GM18508 (cell line): ENCODE measurements around the gene ARMS2.

Experiments used
- ATAC-seq: cut with Tn5 transposase; IDR thresholded peaks from one replicate; pipeline ENCODE4 v1.9.1; 2021; ENCODE audit warnings: moderate number of reproducible peaks; ENCODE audit not compliant: insufficient read depth, unreplicated experiment

ARMS2 gene

DNA sequence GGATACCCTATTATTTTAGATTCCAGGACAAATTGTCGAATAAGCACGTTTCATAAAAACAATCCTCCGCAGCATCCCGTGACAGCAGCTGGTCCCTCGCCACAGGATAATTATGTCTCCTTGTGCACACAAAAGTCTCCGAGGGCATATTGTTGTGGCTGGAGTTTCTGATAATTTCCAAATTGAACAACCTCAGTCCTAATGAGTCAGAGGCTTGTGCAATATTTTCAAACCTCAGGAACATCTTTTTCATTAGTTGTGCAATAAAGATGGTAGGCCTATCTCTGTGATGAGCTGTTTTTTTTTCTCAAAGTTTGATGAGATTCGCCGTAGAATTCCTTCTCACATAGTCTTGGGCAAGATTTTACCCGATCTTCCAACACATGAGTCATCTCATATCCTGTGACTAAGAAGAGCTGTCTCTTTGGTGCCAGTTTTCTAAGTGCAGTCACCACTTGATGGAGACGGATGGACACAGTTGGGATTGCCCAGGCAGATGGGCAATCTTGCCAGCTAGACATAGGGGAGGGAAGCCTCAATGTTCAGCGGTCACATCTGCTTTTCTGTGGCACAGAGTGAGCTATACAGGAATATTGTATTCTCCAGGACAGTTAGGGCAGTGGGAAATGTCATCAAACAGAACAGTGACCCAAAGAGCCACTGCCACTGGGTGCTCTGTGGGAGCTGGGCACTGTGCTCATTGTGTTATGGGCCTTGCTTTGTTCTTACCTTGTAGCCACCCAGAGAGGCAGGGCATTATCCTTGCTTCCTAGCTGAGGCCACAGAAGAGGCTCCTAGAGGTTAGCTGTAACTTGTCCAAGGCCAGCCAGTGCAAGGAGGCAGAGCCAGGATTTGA lies 14.7 kb downstream of the ARMS2 start:
- ATAC-seq, result no peak

DNA sequence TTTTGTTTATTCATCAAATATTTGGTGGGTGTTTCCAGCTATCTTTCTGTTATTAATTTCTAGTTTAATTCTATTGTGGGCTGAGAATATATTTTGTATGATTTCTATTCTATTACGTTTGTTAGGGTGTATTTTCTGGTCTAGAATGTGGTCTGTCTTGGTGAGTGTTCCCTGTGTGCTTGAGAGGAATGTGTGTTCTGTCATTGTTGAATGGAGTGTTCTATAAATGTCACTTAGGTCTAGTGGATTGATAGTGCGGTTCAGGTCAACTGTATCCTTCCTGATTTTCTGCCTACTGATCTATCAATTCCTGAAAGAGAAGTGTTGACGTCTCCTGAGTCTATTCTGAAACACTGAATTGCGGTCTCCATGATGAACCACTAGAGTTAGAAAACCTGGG lies 15.4 kb downstream of the ARMS2 start:
- ATAC-seq, result no peak

DNA sequence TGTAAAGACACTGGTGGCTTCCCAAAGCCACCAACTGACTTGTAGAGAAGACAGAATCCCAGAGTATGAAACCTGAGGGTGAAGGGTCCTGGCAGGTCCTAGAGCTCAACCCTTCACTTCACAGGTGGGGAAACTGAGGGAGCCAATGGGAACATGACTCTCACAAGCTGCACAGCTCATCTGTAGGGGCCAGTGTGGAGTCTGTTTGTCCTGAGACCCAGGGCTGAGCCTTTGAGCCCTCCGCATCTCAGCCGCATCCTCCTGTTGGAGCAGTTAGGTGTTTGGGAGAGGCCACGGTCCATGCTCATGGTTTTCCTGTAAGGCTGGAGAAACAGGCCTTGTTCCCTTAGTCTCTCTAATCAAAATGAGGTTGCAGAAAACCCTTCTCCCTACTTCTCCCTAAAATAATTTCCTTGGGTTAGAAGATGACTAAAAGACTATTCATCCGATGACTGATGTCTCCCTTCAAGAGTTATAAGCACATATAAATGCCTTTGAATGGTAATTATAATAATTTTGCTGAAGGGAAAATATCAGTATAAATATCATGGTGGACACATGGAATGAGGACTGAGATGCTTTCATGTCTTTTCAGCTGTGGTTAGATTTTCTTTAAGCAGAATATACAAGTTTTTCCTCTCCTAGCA lies 17.2 kb downstream of the ARMS2 start:
- no peak for ATAC-seq

DNA sequence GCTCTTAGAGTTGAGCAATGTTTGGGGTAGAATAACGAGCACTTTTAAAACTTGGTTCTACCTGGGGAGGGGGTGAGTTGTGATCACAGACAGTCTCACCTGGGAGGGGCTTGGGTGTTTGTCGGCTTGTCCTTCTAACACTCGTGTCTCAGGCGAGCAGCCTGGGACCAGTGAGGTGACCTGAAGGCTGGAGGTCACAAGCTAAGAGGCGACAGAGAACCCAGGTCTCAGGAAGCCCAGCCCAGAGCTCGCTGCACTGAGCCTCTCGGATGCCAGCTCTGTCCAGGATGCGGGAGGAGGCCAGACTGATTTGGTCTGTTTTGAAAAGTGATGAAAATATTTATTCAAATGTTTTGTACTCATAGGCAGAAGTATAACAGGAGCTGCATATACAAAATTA lies 18.7 kb downstream of the ARMS2 start:
- no peak for ATAC-seq

DNA sequence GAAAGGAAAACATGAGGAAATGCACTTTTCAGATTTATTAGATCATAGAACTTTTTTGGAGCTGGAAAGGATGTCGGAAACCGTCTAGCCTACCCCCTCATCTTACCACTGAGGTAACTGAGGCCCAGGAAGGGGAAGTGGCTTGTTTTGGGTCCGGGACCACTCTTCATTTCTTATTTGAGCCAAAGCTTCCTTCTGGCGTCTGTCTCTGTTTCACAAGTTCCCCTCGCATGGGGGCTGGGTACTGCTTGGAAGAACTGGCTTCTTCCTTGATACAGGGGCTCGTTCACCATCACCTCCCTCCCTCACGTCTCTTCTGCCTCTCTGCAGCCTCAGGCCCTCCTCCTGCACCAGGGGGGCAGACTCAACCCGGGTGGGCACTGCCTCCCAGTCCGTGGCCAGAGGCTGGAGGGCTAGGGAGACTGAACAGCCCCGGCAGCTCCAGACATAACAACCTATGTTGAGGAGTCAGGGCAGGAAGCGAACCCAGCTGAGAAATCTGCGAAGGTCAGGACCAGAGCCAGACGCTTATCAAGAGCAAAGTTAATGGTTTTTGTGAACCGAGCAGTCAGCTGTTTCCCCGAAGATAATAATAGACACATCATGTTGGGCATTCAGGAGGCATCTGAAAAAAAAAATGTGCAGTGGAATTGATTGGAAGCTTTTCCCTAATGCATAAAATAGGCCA lies 19.8 kb downstream of the ARMS2 start:
- no peak for ATAC-seq

DNA sequence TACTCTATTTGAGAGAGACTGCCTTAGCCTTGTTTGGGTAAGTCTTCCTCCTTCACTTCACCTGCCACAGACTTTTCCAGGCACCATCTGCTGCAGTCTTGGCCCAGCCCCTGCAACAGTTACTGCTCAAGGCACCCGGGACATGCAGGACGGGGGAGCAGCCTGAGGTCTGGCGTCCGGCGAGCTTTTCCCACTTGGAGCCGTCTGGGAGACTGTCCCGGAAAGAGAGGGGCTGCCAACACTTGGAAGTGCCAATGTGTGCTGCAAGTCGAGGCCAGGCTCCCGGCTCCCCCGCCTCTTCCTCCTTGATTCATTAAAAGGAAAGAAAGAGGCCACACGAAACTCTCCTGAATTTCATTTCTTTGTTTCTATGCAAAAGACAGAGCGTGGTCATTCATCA lies 20.6 kb downstream of the ARMS2 start:
- no peak for ATAC-seq

DNA sequence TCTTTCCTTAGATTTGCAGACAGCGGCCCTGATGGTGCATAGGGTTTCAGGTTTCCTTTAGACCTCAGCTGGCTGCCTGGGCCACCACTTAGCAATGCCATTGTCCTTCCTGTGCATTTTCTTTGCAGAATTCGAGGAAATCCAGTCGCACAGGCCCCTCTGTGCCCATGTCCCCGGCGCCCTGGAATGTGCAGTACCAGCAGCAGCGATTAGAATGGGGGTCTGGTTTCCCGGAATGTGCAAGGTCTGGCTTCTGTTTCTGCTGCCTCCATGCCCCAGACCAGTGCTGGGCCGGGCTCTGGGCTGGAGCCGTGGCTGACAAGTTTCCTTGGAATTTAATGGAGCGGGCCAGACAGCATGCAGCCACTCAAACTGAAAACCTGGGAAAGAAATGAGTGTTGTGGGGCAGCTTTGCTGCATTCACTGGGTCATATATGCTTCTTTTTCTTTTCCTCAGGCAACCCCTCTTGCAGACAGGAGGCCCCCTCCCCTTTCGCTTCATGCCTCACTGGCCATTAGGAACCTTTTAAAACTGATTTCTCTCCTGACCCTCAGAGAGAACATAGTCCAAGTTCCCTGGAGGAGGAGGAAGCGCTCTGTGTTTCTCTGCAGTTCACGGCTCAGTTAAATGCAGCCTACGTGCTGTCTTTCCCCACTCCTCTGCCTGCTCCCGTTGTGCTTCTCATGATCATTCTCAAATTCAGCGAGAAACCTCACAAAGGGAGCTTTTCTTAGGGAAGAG lies 21.3 kb downstream of the ARMS2 start:
- no peak for ATAC-seq

DNA sequence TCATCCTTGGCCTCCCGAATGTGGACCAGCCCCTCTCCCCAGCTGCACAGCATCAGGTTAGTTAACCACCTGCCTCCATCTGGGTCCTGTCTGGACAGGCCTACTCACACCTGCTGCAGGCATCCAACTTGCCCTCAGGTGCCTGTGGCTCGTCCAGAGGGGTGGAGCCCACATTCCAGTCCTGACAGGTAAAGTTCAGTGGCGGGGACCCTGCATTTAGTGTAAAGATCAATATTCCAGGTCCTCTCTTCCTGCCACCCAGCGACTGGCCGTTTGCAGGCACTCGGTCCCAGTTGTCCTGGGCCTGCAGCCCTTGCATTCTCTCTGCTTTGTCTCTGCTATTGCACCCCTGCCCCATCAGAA lies 21.9 kb downstream of the ARMS2 start:
- ATAC-seq, result no peak

DNA sequence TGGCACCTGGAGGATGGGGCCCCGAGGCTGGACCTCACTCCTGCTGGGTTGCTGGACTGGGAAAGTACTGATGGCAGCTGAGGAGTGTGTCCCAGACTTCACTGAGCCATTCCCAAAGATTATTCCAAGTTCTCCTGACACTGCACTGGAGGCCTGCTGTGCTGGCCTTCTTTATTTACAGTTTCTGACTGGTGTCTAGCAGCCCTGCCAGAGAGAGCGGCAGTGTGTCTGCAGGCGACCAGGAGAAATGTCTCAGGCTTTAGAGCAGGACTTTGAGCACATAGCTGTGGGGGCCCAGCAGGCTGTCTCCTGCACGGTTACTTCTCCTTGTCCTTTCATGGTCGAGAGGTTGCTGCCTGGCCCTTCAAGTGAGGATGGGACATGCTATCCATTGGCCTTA lies 23.0 kb downstream of the ARMS2 start:
- no peak for ATAC-seq

DNA sequence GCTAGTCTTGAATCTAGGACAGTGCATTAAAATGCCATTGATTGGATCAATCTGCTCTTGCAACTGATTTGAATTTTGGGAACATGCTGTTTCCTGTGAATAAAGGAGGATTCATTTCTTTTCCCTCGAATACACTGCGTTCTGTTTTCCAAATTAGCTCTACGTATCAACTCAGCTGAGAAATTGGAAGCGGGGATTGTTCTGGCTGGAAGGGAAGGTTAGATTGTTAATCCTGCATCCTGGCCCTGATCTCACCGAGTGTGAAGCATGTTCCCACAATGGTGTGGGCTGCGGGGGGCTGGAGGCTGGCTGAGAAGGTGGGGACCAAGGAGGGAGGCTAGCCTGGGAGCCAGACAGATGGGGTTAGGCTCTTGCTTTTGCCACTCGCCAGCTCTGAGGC lies 24.5 kb downstream of the ARMS2 start:
- ATAC-seq, result no peak

DNA sequence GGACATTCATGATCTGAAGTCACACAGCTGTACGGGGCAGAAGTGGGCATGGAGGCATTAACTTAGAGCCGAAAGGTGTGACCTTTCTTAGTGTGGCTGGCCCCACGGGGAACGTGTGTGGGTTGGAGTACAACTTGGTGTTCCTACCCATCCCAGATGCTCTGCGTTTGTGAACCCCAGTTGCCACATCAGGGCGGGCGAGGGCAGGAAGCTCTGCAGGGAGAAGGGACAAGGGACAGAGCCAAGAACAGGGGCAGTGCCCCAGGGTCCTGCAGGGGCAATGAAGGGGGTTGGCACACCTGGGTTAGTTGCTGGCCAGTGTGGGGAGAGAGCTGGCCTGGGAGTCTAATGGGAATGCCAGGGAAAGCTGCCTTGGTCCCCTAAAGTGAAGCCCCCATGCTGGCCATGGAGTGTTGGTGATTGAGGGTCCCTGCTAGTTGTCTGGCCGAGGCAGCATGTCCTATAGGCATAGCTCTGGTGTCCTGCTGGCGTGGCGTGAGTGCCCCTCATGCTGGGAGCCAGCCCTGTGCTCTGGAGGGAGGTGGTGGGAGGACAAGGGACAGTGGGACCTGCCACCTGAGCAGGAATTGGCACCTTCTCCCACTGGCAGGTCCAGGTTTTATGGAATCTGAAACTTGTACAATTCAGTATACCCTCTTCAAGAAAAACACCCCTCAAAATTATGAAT lies 25.8 kb downstream of the ARMS2 start:
- no peak for ATAC-seq

DNA sequence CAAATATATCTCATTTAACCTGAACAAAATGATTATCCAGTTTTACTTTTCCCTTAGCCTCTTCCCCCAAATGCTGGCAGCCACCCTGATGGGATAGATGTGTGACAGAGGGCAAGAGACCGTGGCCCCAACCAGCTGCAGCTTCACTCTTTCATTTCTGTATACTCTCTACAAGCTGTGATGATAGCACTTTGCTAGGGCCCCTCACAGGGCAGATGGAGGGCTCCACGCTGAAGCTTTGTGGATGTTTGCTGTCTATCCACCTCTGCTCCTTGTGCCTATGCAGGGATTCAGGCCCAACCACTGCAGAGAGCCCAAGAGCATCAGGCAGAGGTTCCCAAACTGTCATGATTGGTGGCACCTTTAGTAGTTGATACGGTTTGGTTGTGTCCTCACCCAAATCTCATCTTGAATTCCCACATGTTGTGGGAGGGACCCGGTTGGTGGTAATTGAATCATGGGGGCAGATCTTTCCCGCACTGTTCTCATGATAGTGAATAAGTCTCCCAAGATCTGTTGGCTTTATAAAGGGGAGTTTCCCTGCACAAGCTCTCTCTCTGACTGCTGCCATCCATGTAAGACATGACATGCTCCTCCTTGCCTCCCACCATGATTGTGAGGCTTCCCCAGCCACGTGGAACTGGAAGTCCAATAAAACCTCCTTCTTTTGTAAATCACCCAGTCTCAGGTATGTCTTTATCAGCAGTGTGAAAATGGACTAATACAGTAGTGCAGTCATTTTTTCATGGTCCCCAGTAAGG lies 27.0 kb downstream of the ARMS2 start:
- no peak for ATAC-seq

DNA sequence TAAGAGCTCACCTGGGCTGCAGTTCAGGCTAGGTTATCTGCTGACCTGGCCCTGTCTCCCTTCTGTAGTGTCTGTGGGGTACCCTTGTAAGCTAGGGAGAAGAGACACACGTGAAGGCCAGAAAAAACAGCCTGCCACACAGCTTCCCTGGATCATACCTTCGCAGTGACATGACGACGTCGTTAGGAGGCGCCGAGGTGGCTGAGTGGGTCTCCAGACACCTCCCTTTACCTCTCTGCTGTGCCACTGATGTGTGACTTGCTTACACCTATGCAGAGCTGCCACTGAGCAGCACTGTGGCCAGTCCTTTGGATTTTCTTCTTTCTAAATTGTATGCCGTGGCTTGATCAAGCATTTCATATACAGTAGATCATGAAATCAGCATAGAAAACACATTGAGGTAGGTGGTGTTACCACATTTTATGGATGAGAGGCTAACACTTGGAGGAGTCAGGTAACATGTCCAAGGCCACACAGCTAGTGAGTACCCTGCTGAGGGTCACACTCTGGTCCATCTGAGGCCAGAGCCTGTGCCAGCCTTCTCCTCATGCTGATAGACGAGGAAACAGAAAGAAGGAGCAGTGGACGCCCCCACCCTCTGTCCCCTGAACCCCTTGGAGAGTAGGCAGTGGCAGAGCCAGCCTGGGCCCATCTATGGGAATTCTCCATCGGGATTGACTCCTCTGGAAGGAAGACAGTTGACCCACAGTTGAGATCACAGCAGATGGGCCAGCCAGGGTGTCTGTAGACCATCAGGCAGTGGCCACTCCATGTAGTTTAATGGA lies 30.0 kb downstream of the ARMS2 start:
- no peak for ATAC-seq

DNA sequence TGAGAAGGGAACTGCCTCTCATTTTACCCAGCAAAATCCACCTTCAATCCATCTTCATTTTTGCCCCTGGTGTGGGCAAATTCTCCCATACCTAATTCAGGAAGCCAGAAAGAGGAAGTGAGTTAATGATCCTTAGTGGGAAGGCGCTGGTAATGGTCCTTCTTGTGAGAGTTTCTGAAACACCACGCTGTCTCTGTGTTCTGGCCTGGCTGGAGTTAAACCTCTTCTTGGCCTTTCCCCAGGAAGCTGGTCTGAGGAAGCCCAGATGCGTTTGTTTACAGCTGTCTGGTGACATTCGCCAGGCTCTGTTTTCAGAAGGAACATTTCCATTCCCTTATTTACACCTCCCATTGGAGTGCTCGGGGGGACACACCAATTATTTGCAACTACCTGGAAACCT lies 31.2 kb downstream of the ARMS2 start:
- no peak for ATAC-seq

DNA sequence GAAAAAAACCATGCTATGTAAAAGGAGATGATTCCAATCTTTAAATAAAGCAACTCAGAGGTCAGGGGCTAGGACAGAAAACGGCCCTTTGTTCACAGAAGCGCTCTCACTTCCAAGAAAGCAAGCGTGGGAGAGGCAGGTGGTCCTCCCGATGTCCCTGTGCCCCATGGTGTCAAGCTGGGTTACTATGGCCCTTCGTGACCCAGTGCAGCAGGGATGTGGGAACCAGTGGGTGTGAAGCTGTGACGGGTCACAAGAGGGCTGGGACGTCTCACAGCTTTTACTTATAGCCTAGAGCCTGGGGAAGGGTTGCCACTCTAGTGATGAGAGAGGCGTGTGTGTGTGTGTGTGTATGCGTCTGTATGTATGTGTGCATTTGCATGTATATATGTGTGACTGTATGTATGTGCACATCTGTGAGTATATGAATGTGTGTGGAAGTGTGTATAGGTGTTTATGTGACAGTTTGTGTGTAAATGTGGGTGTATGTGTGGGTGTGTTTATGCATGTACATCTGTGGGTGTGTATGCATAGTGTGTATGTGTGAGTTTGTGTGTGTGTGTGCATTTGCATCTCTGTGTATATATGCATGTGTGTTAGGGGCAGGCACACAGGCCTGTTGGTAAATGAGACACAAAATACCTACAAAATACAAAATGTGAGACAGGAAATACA lies 32.1 kb downstream of the ARMS2 start:
- ATAC-seq, result no peak

DNA sequence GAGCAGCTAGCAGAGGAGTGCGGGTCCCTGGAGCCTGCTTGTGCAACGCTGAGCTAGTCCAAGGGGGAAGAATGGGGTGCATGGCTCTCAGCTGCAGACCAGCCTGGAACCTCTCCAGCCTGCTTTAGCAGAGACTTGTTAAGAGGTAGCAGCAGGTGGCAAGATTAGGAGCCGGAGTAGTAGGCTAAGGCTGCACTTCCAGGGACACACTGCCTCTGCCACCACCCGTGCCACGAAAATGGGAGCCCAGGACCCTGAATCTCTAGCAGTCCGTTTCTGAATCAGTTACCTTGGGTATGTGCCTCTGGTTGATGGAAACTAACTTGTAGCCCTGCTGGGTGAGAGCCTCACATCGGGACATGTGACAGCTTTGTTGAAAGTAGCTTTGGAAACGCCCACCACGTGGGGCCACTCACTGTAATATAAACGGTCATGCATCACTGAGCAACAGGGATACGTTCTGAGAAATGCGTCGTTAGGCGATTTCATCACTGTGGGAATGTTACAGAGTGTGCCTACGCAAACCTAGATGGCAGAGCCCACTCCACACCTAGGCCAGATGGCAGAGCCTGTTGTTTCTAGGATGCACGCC lies 32.8 kb downstream of the ARMS2 start:
- no peak for ATAC-seq

DNA sequence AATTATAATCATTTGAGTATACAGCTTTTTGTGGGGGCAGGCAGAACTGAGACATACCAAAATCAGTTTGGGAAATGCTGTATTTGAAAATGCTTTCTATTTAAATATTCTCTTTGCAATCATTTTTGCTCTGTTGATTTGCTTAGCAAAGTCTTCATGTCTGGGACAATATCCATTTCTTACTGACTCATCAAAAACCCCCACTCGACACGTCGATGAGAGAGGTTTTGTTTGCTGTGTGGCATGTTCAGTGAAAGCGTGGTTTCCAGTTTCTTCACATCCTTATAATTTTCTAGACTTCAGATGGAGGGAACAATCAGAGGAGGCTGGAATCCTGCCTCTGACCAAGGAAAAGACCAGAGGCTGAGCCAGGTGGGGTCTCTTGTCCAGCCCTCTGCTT lies 35.8 kb downstream of the ARMS2 start:
- ATAC-seq, result no peak
